Osteoblast (primary cell): ENCODE measurements around the gene LITAF. TPM values are rescaled to one million over a fixed set of nuclear protein-coding genes. Genes with fewer than 3 reads are reported as not detected.

Experiments
- DNase-seq: peaks from one replicate; pipeline ENCODE4 v3.0.0; 2011; ENCODE audit warnings: low spot score, mixed read lengths; ENCODE audit not compliant: insufficient read length; ENCODE audit errors: missing footprints
- H2AFZ ChIP-seq: 2 replicates; pipeline ENCODE4 v1.6.0; 2011; ENCODE audit warnings: mild to moderate bottlenecking, low read length
- H3K27ac ChIP-seq: 2 replicates; pipeline ENCODE4 v1.5.1; 2011; ENCODE audit warnings: mild to moderate bottlenecking, low read depth, low read length, moderate library complexity
- H3K27me3 ChIP-seq: 2 replicates; pipeline ENCODE4 v1.6.0; 2012; ENCODE audit warnings: mild to moderate bottlenecking, control low read depth, inconsistent platforms, low read length, moderate library complexity; ENCODE audit not compliant: insufficient read depth
- H3K36me3 ChIP-seq: 2 replicates; pipeline ENCODE4 v1.5.1; 2011; ENCODE audit warnings: mild to moderate bottlenecking, low read length, control low read depth, moderate library complexity; ENCODE audit not compliant: insufficient read depth
- H3K4me1 ChIP-seq: 2 replicates; pipeline ENCODE4 v1.5.1; 2011; ENCODE audit warnings: mild to moderate bottlenecking, low read length, control low read depth, moderate library complexity; ENCODE audit not compliant: insufficient read depth
- H3K4me2 ChIP-seq: 2 replicates; pipeline ENCODE4 v1.6.0; 2011; ENCODE audit warnings: mild to moderate bottlenecking, low read length; ENCODE audit not compliant: insufficient read depth
- H3K4me3 ChIP-seq: fragments of 200-600 bp; sonication (generic); 3 replicates; pipeline ENCODE4 v1.5.1; 2012; ENCODE audit warnings: mild to moderate bottlenecking, low read length, inconsistent platforms; ENCODE audit not compliant: insufficient read depth
- H3K79me2 ChIP-seq: 2 replicates; pipeline ENCODE4 v1.6.0; 2012; ENCODE audit warnings: mild to moderate bottlenecking, low read length, control low read depth, inconsistent platforms; ENCODE audit not compliant: insufficient read depth
- H3K9me3 ChIP-seq: 2 replicates; pipeline ENCODE4 v1.5.1; 2011; ENCODE audit warnings: low read depth, low read length, control low read depth
- H4K20me1 ChIP-seq: 2 replicates; pipeline ENCODE4 v1.6.0; 2012; ENCODE audit warnings: mild to moderate bottlenecking, low read length, control low read depth; ENCODE audit not compliant: insufficient read depth
- total RNA-seq: library from RNA; depleted of rRNA; stranded (reverse); fragments of >200 nt; gene quantifications from 2 replicates; pipeline ENCODE4 v1.2.3, GENCODE V29; 2012
- TF ChIP-seq, protein P1 (sequence below): IDR thresholded peaks from 2 replicates; pipeline ENCODE4 v1.5.1; 2011; ENCODE audit warnings: mild to moderate bottlenecking, low read depth, low read length, moderate library complexity; ENCODE audit errors: extremely low read depth

LITAF gene
- total RNA-seq, result 33.3 and 38.6 TPM in 2 replicates

DNA sequence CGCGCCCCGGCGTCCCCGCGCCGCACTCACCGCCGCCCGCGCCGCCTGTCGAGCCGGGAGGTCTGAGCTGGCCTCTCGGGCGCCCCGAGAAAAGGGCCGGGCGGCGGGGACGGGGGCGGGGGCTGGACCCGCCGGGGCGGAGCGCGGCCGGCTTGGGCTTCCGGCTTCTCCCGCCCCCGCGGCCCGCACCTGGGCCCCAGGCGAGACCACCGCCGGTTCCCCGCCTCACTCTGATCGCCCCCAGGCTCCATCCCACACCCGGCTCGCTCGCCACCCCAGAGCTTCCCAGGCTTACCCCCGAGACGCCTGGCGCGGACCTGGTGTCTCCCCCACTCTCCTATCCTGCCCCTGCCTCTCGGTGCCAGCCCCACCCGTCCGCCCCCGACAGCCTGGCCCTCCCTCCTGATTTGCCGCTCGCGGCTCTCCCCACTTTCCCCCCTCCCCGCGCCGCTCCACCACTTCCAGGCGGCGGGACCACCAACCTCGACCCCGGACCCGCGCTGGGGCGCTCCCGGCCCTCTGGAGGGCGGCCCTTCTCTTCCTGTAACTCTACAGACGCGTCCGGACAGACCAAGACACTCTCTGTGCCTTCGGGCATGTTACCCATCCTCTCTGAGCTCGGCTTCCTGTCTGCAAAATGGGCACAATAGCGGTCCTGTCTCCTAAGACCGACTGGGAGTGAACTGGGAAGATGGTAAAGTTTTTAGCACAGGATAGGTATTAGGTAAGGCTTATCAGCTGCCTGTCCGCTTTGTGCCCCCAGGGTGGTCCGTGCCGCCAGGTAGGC, at the start of gene LITAF:
TSS of gene LITAF (minus strand) at position 64 of the 787 bp plus-strand sequence. CDS start 30,189 bp downstream, outside the sequence.
- DNase-seq, result peak; percentile 97
- peaks cover 30% of the 10 kb centered on the region for H3K4me1 ChIP-seq
- H2AFZ ChIP-seq, result peak within 1 kb of the TSS; percentile 88
- peaks cover 19% of the 10 kb centered on the region for H4K20me1 ChIP-seq
- H3K27me3 ChIP-seq, result no peaks in the 10 kb centered on the region
- no peaks in the 10 kb centered on the region for H3K36me3 ChIP-seq
- H3K9me3 ChIP-seq, result peaks cover 2% of the 10 kb centered on the region
- H3K27ac ChIP-seq, result peak within 1 kb of the TSS; percentile 67
- peaks cover 40% of the 10 kb centered on the region for H3K79me2 ChIP-seq
- TF ChIP-seq, protein P1, sequence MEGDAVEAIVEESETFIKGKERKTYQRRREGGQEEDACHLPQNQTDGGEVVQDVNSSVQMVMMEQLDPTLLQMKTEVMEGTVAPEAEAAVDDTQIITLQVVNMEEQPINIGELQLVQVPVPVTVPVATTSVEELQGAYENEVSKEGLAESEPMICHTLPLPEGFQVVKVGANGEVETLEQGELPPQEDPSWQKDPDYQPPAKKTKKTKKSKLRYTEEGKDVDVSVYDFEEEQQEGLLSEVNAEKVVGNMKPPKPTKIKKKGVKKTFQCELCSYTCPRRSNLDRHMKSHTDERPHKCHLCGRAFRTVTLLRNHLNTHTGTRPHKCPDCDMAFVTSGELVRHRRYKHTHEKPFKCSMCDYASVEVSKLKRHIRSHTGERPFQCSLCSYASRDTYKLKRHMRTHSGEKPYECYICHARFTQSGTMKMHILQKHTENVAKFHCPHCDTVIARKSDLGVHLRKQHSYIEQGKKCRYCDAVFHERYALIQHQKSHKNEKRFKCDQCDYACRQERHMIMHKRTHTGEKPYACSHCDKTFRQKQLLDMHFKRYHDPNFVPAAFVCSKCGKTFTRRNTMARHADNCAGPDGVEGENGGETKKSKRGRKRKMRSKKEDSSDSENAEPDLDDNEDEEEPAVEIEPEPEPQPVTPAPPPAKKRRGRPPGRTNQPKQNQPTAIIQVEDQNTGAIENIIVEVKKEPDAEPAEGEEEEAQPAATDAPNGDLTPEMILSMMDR, result no peak
- peak within 1 kb of the TSS; percentile 77 for H3K4me3 ChIP-seq
- H3K4me2 ChIP-seq, result peak within 1 kb of the TSS; percentile 87

DNA sequence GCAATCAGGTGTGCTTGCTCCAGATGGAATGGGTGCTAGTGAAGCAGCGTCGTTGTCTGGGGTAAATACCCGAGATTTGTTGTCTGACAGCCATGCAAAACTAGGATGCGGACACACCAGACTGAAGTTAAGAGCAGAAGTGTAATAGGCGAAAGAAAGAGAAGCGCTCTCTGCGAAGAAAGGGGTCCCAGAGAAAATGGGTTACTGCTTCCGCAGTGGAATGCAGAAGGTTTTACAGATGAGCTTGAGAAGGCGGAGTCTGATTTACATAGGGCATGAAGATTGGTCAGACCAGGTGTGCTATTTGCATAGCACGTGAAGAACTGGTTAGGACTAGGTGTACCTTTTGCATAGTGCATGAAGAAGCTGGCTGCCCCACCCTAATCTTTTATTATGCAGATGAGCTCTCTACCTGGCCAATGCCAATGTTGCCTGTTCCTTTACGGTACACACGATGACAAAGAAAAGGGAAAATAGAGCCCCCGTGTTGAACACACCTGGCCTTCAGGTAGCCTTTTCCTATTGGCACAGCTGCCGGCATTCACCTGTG, 49.5 kb upstream of the LITAF start:
- H4K20me1 ChIP-seq, result no peaks in the 10 kb centered on the region
- no peaks in the 10 kb centered on the region for H3K9me3 ChIP-seq
- no peaks in the 10 kb centered on the region for H3K36me3 ChIP-seq
- DNase-seq, result no peak
- no peak overlapping the region for H3K4me3 ChIP-seq
- no peak overlapping the region for H3K4me2 ChIP-seq
- TF ChIP-seq, protein P1, result no peak
- no peaks in the 10 kb centered on the region for H3K27me3 ChIP-seq
- H3K4me1 ChIP-seq, result peaks cover 36% of the 10 kb centered on the region
- no peaks in the 10 kb centered on the region for H3K79me2 ChIP-seq
- no peak overlapping the region for H2AFZ ChIP-seq
- no peak overlapping the region for H3K27ac ChIP-seq

DNA sequence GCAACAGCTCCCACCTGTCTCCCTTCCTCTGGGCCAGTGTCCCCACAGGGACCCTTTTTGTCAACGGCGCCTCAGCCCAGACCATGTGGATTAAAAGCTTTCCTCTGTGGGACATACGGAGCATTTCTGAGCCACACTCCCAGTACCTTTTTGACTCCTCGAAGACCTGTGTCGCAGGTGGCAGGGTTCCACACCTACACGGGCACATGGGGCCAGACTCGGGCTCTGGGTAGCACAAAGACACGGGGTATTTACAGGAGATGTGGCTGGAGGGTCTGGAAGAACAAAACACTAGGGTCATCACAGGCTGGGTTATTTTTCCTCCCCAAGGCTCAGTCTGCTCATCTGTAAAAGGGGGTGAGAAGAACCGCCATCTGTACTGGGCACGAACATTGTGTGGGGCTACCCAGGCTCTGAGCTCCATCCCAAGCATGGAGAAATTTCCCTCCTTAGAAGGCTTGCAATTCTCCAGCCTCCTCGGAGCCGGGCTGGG, 49.0 kb upstream of the LITAF start:
- Histone ChIP-seq H3K4me1 (peaks cover 31% of the 10 kb centered on the region), H3K79me2 (no peaks in the 10 kb centered on the region), H2AFZ (no peak overlapping the region), H3K4me2 (no peak overlapping the region), H3K27ac (no peak overlapping the region), H4K20me1 (no peaks in the 10 kb centered on the region), H3K36me3 (no peaks in the 10 kb centered on the region), H3K4me3 (no peak overlapping the region), H3K9me3 (no peaks in the 10 kb centered on the region), H3K27me3 (no peaks in the 10 kb centered on the region)
- DNase-seq, result no peak
- TF ChIP-seq, protein P1, result no peak

DNA sequence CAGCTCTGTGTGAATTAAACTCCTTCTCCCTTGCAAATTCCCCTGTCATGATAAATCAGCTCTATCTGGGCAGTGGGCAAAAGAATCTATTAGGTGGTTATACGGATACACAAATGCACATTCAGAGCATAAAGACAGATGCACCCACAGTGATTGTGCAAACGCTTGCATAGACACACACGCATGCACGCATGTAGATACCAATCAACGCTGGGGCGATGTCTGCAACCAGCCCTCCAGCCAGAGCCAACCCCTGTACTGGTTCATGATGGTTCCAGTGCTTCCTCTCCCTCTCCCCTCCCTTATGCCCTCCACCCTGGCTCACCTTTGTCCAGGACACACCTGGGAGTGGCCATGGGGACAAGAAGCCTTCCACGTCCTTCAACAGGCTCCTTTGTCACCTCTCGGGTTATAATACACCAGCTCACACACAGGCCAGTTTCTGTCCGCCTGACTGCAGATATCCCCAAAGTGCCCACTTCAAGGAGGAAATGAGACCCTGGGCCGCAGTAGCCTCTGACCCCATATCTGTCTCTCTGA, 48.5 kb upstream of the LITAF start:
- no peak for DNase-seq
- TF ChIP-seq, protein P1, result no peak
- Histone ChIP-seq H4K20me1 (no peaks in the 10 kb centered on the region), H3K4me3 (no peak overlapping the region), H3K4me2 (no peak overlapping the region), H2AFZ (no peak overlapping the region), H3K9me3 (no peaks in the 10 kb centered on the region), H3K36me3 (no peaks in the 10 kb centered on the region), H3K79me2 (no peaks in the 10 kb centered on the region), H3K4me1 (peaks cover 26% of the 10 kb centered on the region), H3K27ac (no peak overlapping the region), H3K27me3 (no peaks in the 10 kb centered on the region)
